ENCODE data around the gene CDKL2. TPM values are rescaled to one million over a fixed set of nuclear protein-coding genes. Genes with fewer than 3 reads are reported as not detected.

CDKL2 gene
- total and polyA plus RNA-seq, 4 donors: 0.49 to 2.8 (median 2.3) TPM; not detected in 1

DNA sequence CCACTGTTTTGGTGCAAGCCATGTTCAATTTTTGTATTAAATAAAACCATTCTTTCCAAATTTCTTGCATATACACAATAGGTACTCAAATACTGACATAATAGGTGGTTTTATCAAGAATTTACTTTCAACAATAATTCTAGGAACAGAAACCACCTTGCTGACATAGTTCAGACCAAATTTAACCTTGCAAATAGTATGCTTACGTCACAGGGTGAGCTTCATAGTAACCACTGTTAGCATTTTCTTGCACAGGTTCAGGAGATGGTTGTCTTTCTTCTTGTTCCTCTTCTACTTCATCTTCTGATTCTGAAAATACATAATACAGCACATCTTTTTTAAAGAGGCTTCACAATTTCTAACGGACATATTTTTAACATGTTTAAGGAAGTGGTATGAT is 25.2 kb upstream of the CDKL2 start:
- Histone ChIP-seq H3K4me1 (ENCODE audit: control insufficient read depth in 1 of 2, insufficient read depth in 2 of 2, low read length in 2 of 2) (peaks cover 0 to 1% of the 10 kb centered on the region in 2 donors), H3K9me3 (ENCODE audit: control insufficient read depth, low read length) (no peaks in the 10 kb centered on the region), H3K27me3 (ENCODE audit: control insufficient read depth in 1 of 2, insufficient read depth in 2 of 2, low read length in 1 of 2) (no peaks in the 10 kb centered on the region), H3K27ac (ENCODE audit: low read depth in 1 of 2, low read length in 2 of 2) (no peak overlapping the region), H3K36me3 (ENCODE audit: control insufficient read depth in 1 of 2, insufficient read depth in 2 of 2, low read length in 1 of 2) (no peaks in the 10 kb centered on the region), H3K4me3 (ENCODE audit: low read length in 2 of 2) (no peak overlapping the region)
- no peak for DNase-seq
- 66 to 70% methylated on average over 2 of the region's 2 CpGs for WGBS, 2 donors
- no peak for ATAC-seq (ENCODE audit: low FRiP score)
- intact Hi-C loops (cut with DNase I): no loop called here

DNA sequence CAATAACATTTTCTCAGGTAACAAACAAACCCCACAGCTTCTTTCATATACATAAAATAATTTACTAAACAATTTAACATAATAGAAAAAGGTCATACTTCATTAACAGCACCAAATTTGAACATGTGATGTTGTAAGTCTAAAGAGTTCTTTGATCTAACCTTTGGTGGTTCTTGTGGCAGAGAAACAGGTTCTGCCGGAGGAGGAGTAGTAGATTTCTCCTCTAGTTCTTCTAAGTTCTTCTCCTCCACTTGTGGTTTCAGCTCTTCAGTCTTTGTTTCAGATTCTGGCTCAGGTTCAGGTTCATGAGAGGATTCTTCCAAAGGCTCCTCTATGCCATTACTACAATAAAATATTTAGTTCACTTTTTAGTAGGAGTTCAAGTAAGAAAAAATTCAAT is 24.6 kb upstream of the CDKL2 start:
- ATAC-seq (ENCODE audit: low FRiP score): no peak
- 89 to 90% methylated on average over 1 of the region's 1 CpG for WGBS, 2 donors
- Histone ChIP-seq H3K27me3 (ENCODE audit: control insufficient read depth in 1 of 2, insufficient read depth in 2 of 2, low read length in 1 of 2) (no peaks in the 10 kb centered on the region), H3K9me3 (ENCODE audit: control insufficient read depth, low read length) (no peaks in the 10 kb centered on the region), H3K27ac (ENCODE audit: low read depth in 1 of 2, low read length in 2 of 2) (no peak overlapping the region), H3K36me3 (ENCODE audit: control insufficient read depth in 1 of 2, insufficient read depth in 2 of 2, low read length in 1 of 2) (no peaks in the 10 kb centered on the region), H3K4me3 (ENCODE audit: low read length in 2 of 2) (no peak overlapping the region), H3K4me1 (ENCODE audit: control insufficient read depth in 1 of 2, insufficient read depth in 2 of 2, low read length in 2 of 2) (peaks cover 0 to 1% of the 10 kb centered on the region in 2 donors)
- DNase-seq: no peak
- intact Hi-C loops (cut with DNase I): loop anchor here in 1 of 2 donors (5.0 kb wide), 1 partner anchor 192 kb away; no protein-coding TSS in a partner anchor

DNA sequence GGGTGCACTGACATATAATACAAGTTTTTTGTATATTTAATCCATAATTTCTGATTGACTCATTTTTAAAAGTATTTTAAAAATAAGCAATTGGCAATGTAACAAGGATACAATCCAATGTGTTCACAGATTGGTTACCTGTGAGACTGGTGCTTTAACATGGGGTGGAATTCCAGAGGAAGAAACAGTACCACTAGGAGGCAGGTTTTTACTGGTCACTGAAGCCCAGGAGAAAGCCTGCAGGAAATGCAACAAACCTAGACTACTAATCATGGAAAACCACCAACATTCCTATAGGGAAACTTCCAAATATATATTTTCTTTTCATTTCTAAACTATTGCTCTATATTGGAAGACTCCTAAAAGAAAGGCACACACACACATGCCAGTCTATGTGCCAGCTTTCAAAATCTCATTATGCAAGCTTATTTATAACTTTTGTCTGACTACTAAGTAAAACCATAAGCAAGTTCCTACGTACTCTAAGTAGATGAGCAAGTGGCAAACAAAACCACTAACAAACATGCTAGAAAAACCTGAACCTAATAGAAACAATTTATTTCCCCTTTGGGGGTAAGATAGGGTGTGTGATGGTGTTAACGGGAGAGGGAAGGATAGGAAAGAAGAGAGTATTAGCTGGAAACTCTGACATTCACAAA is 23.6 kb upstream of the CDKL2 start:
- DNase-seq: no peak

DNA sequence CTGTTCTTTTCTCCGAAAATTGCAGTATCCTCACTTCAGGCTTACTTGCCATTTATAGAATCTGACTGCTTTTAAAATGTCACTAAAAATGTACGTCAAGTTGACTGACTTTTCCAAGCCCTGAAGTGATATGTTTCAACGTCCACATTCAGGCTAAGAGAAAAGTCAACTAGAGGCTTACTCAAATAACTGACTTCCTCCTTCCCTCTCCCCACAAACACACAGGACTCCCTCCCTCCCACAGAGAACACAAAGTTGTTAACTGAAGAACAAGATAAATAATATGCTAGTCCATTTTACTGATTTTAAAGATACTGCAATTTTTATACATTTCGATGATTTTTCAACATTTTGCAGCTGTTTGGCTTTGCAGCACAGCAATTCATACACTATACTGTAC is 13.8 kb upstream of the CDKL2 start:
- Histone ChIP-seq H3K9me3 (ENCODE audit: control insufficient read depth, low read length) (no peaks in the 10 kb centered on the region), H3K4me3 (ENCODE audit: low read length in 2 of 2) (no peak overlapping the region), H3K4me1 (ENCODE audit: control insufficient read depth in 1 of 2, insufficient read depth in 2 of 2, low read length in 2 of 2) (no peaks in the 10 kb centered on the region), H3K27ac (ENCODE audit: low read depth in 1 of 2, low read length in 2 of 2) (no peak overlapping the region), H3K27me3 (ENCODE audit: control insufficient read depth in 1 of 2, insufficient read depth in 2 of 2, low read length in 1 of 2) (no peaks in the 10 kb centered on the region), H3K36me3 (ENCODE audit: control insufficient read depth in 1 of 2, insufficient read depth in 2 of 2, low read length in 1 of 2) (peaks cover 5 to 6% of the 10 kb centered on the region in 2 donors)
- no peak for DNase-seq
- intact Hi-C loops (cut with DNase I): loop anchor here in 1 of 2 donors (10.0 kb wide), 1 partner anchor 161 kb away; no protein-coding TSS in a partner anchor
- ATAC-seq (ENCODE audit: low FRiP score): no peak
- WGBS, 2 donors: 29 to 33% methylated on average over 4 of the region's 4 CpGs

More for the DNA sequence above, 23.6 kb upstream of the CDKL2 start:
- intact Hi-C loops (cut with DNase I): loop anchor here in 1 of 2 donors (5.0 kb wide), 1 partner anchor 193 kb away; no protein-coding TSS in a partner anchor
- 50 to 52% methylated on average over 2 of the region's 2 CpGs for WGBS, 2 donors
- H3K4me1 ChIP-seq (ENCODE audit: control insufficient read depth in 1 of 2, insufficient read depth in 2 of 2, low read length in 2 of 2): peaks cover 0 to 1% of the 10 kb centered on the region in 2 donors
- H3K27me3 ChIP-seq (ENCODE audit: control insufficient read depth in 1 of 2, insufficient read depth in 2 of 2, low read length in 1 of 2): no peaks in the 10 kb centered on the region
- H3K27ac ChIP-seq (ENCODE audit: low read depth in 1 of 2, low read length in 2 of 2): no peak overlapping the region
- no peaks in the 10 kb centered on the region for H3K36me3 ChIP-seq (ENCODE audit: control insufficient read depth in 1 of 2, insufficient read depth in 2 of 2, low read length in 1 of 2)
- no peak overlapping the region for H3K4me3 ChIP-seq (ENCODE audit: low read length in 2 of 2)
- no peak for ATAC-seq (ENCODE audit: low FRiP score)
- H3K9me3 ChIP-seq (ENCODE audit: control insufficient read depth, low read length): no peaks in the 10 kb centered on the region

GRCh38 chr4:75643651-75644050 is 13.3 kb upstream of the CDKL2 start:
- WGBS, 2 donors: 37 to 46% methylated on average over 3 of the region's 3 CpGs
- H3K36me3 ChIP-seq (ENCODE audit: control insufficient read depth in 1 of 2, insufficient read depth in 2 of 2, low read length in 1 of 2): peaks cover 5 to 6% of the 10 kb centered on the region in 2 donors
- no peaks in the 10 kb centered on the region for H3K4me1 ChIP-seq (ENCODE audit: control insufficient read depth in 1 of 2, insufficient read depth in 2 of 2, low read length in 2 of 2)
- DNase-seq (no peak), ATAC-seq (ENCODE audit: low FRiP score) (no peak)
- intact Hi-C loops (cut with DNase I): loop anchor here in 1 of 2 donors (10.0 kb wide), 1 partner anchor 161 kb away; no protein-coding TSS in a partner anchor
- H3K27me3 ChIP-seq (ENCODE audit: control insufficient read depth in 1 of 2, insufficient read depth in 2 of 2, low read length in 1 of 2): no peaks in the 10 kb centered on the region
- no peaks in the 10 kb centered on the region for H3K9me3 ChIP-seq (ENCODE audit: control insufficient read depth, low read length)
- no peak overlapping the region for H3K27ac ChIP-seq (ENCODE audit: low read depth in 1 of 2, low read length in 2 of 2)
- H3K4me3 ChIP-seq (ENCODE audit: low read length in 2 of 2): no peak overlapping the region

DNA sequence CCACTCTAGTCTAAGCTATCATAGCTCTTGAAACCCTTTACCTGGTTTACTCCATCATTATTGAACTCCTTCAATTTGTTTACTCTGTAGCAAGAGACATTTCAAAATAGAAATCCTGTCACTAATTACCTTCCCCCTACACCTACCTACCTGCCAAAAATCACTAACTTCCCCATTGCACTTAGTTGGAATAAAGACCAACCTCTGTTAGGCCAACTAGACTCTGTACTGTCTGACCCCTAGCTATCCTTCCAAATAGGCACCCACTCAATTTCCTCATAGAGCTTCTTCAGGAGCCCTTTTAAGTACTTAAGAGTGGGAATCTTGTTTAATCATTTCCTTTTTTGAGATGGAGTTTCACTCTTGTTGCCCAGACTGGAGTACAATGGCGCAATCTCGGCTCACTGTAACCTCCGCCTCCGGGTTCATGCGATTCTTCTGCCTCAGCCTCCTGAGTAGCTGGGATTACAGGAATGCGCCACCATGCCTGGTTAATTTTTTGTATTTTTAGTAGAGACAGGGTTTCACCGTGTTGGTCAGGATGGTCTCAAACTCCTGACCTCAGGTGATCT is 8.9 kb upstream of the CDKL2 start:
- no peak for DNase-seq
- intact Hi-C loops (cut with DNase I): loop anchor here in 1 of 2 donors (10.0 kb wide), 1 partner anchor 206 kb away; no protein-coding TSS in a partner anchor
- Histone ChIP-seq H3K4me1 (ENCODE audit: control insufficient read depth in 1 of 2, insufficient read depth in 2 of 2, low read length in 2 of 2) (no peaks in the 10 kb centered on the region), H3K27ac (ENCODE audit: low read depth in 1 of 2, low read length in 2 of 2) (no peak overlapping the region), H3K36me3 (ENCODE audit: control insufficient read depth in 1 of 2, insufficient read depth in 2 of 2, low read length in 1 of 2) (no peaks in the 10 kb centered on the region), H3K4me3 (ENCODE audit: low read length in 2 of 2) (no peak overlapping the region), H3K27me3 (ENCODE audit: control insufficient read depth in 1 of 2, insufficient read depth in 2 of 2, low read length in 1 of 2) (no peaks in the 10 kb centered on the region), H3K9me3 (ENCODE audit: control insufficient read depth, low read length) (no peaks in the 10 kb centered on the region)
- 94 to 95% methylated on average over 7 of the region's 7 CpGs for WGBS, 2 donors
- ATAC-seq (ENCODE audit: low FRiP score): no peak

- intact Hi-C loops (cut with DNase I): loop anchor here in 1 of 2 donors (10.0 kb wide), 1 partner anchor 207 kb away; no protein-coding TSS in a partner anchor
- Histone ChIP-seq H3K36me3 (ENCODE audit: control insufficient read depth in 1 of 2, insufficient read depth in 2 of 2, low read length in 1 of 2) (no peaks in the 10 kb centered on the region), H3K27me3 (ENCODE audit: control insufficient read depth in 1 of 2, insufficient read depth in 2 of 2, low read length in 1 of 2) (no peaks in the 10 kb centered on the region), H3K4me1 (ENCODE audit: control insufficient read depth in 1 of 2, insufficient read depth in 2 of 2, low read length in 2 of 2) (no peaks in the 10 kb centered on the region), H3K9me3 (ENCODE audit: control insufficient read depth, low read length) (no peaks in the 10 kb centered on the region), H3K4me3 (ENCODE audit: low read length in 2 of 2) (no peak overlapping the region), H3K27ac (ENCODE audit: low read depth in 1 of 2, low read length in 2 of 2) (no peak overlapping the region)
- 96 to 97% methylated on average over 1 of the region's 1 CpG for WGBS, 2 donors
- DNase-seq (no peak), ATAC-seq (ENCODE audit: low FRiP score) (no peak)
These were observed 7.5 kb upstream of the CDKL2 start for GRCh38 chr4:75637827-75638226.

GRCh38 chr4:75637176-75637575 is 6.8 kb upstream of the CDKL2 start:
- intact Hi-C loops (cut with DNase I): loop anchor here in 1 of 2 donors (10.0 kb wide), 1 partner anchor 208 kb away; no protein-coding TSS in a partner anchor
- ATAC-seq (ENCODE audit: low FRiP score) (no peak), DNase-seq (no peak)
- Histone ChIP-seq H3K36me3 (ENCODE audit: control insufficient read depth in 1 of 2, insufficient read depth in 2 of 2, low read length in 1 of 2) (no peaks in the 10 kb centered on the region), H3K27ac (ENCODE audit: low read depth in 1 of 2, low read length in 2 of 2) (no peak overlapping the region), H3K4me1 (ENCODE audit: control insufficient read depth in 1 of 2, insufficient read depth in 2 of 2, low read length in 2 of 2) (no peaks in the 10 kb centered on the region), H3K4me3 (ENCODE audit: low read length in 2 of 2) (no peak overlapping the region), H3K27me3 (ENCODE audit: control insufficient read depth in 1 of 2, insufficient read depth in 2 of 2, low read length in 1 of 2) (no peaks in the 10 kb centered on the region), H3K9me3 (ENCODE audit: control insufficient read depth, low read length) (no peaks in the 10 kb centered on the region)
- 36 to 54% methylated on average over 1 of the region's 1 CpG for WGBS, 2 donors

Measured in aorta (tissue), 5 donors.